Mesodermal cell (in vitro differentiated cells): ENCODE results near the gene UROC1.

Source experiments
- H3K27ac ChIP-seq: 2 replicates; pipeline ENCODE4 v1.7.0; 2013; ENCODE audit warnings: mild to moderate bottlenecking, low read depth, low read length, moderate library complexity; ENCODE audit not compliant: severe bottlenecking
- H3K36me3 ChIP-seq: 2 replicates; pipeline ENCODE4 v1.7.1; 2013; ENCODE audit warnings: mild to moderate bottlenecking, low read length, moderate library complexity; ENCODE audit not compliant: control insufficient read depth, insufficient read depth
- H3K4me1 ChIP-seq: one replicate; pipeline ENCODE4 v1.7.1; 2013; ENCODE audit warnings: mild to moderate bottlenecking, low read length; ENCODE audit not compliant: insufficient read depth, control insufficient read depth, poor library complexity, severe bottlenecking
- H3K4me3 ChIP-seq: 2 replicates; pipeline ENCODE4 v1.7.0; 2013; ENCODE audit warnings: low read length, control low read depth, mild to moderate bottlenecking; ENCODE audit not compliant: insufficient read depth, poor library complexity, severe bottlenecking; ENCODE audit errors: extremely low read depth
- H3K9me3 ChIP-seq: 2 replicates; pipeline ENCODE4 v1.7.1; 2013; ENCODE audit warnings: mild to moderate bottlenecking, low read length, moderate library complexity; ENCODE audit not compliant: control insufficient read depth
- WGBS, 2 experiments: methylation state at CpG; one replicate each; pipeline ENCODE4 v1.1.5; 2013; ENCODE audit warnings: missing lambda C conversion rate in 2 of 2; ENCODE audit not compliant: insufficient coverage in 2 of 2; 5-methylcytosine and 5-hydroxymethylcytosine counted together

Gene UROC1

DNA sequence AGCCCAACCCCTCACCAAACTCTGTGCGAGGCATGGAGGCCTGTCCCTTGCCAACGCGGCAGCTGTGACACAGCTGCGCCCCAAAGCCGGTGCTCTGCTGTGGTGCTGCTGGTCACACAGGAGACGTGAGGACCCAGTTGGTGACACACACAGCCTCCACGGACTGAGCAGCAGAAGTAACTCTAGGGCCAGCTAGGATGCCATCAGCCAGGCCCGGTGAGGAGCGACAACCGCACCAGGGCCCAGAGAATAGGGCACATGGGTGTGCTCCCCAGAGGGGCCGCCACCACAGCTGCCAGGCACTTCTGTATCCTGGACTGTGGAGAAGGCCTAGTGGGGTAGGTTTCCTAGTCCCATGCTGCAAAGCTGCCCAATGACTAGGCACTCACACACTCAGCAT, 52.6 kb downstream of the UROC1 start:
- Histone ChIP-seq H3K4me3 (no peak overlapping the region), H3K9me3 (no peaks in the 10 kb centered on the region), H3K27ac (no peak overlapping the region), H3K36me3 (peaks cover 97% of the 10 kb centered on the region), H3K4me1 (no peaks in the 10 kb centered on the region)
- 98 to 99% methylated on average over 9 to 11 of the region's 11 CpGs for WGBS, 2 experiments

GRCh38 chr3:126464494-126464893, 53.1 kb downstream of the UROC1 start:
- Histone ChIP-seq H3K9me3 (no peaks in the 10 kb centered on the region), H3K4me1 (no peaks in the 10 kb centered on the region), H3K36me3 (peaks cover 97% of the 10 kb centered on the region), H3K27ac (no peak overlapping the region), H3K4me3 (no peak overlapping the region)
- WGBS, 2 experiments: 75 to 95% methylated on average over 2 to 3 of the region's 4 CpGs

- Histone ChIP-seq H3K9me3 (no peaks in the 10 kb centered on the region), H3K4me1 (no peaks in the 10 kb centered on the region), H3K36me3 (peaks cover 97% of the 10 kb centered on the region), H3K27ac (no peak overlapping the region), H3K4me3 (no peak overlapping the region)
- WGBS, 2 experiments: 97 to 100% methylated on average over 2 to 4 of the region's 4 CpGs
Observed at GRCh38 chr3:126464093-126464492, 53.5 kb downstream of the UROC1 start.

- WGBS, 2 experiments: 90 to 100% methylated on average over 1 of the region's 2 CpGs
- H3K27ac ChIP-seq: no peak overlapping the region
- H3K36me3 ChIP-seq: peaks cover 97% of the 10 kb centered on the region
- H3K4me1 ChIP-seq: no peaks in the 10 kb centered on the region
- H3K4me3 ChIP-seq: no peak overlapping the region
- H3K9me3 ChIP-seq: no peaks in the 10 kb centered on the region
Observed at GRCh38 chr3:126463521-126463920, 54.1 kb downstream of the UROC1 start.

- H3K9me3 ChIP-seq: no peaks in the 10 kb centered on the region
- H3K36me3 ChIP-seq: peaks cover 95% of the 10 kb centered on the region
- 95 to 96% methylated on average over 15 to 16 of the region's 17 CpGs for WGBS, 2 experiments
- no peaks in the 10 kb centered on the region for H3K4me1 ChIP-seq
- H3K4me3 ChIP-seq: no peak overlapping the region
- no peak overlapping the region for H3K27ac ChIP-seq
Observed at GRCh38 chr3:126461450-126462070, 56.0 kb downstream of the UROC1 start.

DNA sequence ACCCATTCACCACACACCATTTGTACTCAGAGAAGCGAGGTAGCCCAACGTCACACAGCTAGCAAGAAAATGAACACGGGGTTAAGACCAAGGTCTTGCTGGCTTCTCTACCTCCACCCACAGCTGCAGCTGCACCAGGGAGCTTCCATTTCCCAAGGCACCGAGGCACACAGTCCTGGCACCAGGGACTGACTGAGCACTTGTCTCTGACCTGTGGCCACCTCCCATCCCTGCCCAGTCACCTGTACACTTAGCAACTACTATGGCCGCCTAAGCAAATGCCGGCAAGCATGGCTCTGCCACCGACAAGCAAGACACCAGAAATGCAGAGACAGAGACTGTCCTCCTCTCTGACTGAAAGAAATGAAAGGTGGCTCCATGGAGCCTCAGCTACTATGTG, 57.2 kb downstream of the UROC1 start:
- 90 to 92% methylated on average over 7 of the region's 7 CpGs for WGBS, 2 experiments
- H3K27ac ChIP-seq: no peak overlapping the region
- no peaks in the 10 kb centered on the region for H3K4me1 ChIP-seq
- H3K4me3 ChIP-seq: no peak overlapping the region
- peaks cover 92% of the 10 kb centered on the region for H3K36me3 ChIP-seq
- H3K9me3 ChIP-seq: no peaks in the 10 kb centered on the region

GRCh38 chr3:126459763-126460127, 57.8 kb downstream of the UROC1 start:
- Histone ChIP-seq H3K27ac (no peak overlapping the region), H3K9me3 (no peaks in the 10 kb centered on the region), H3K4me1 (no peaks in the 10 kb centered on the region), H3K4me3 (no peak overlapping the region), H3K36me3 (peaks cover 92% of the 10 kb centered on the region)
- 94 to 99% methylated on average over 9 of the region's 9 CpGs for WGBS, 2 experiments

- Histone ChIP-seq H3K36me3 (peaks cover 92% of the 10 kb centered on the region), H3K9me3 (no peaks in the 10 kb centered on the region), H3K4me3 (no peak overlapping the region), H3K4me1 (no peaks in the 10 kb centered on the region), H3K27ac (no peak overlapping the region)
- WGBS, 2 experiments: 96 to 100% methylated on average over 5 to 6 of the region's 7 CpGs
Observed at GRCh38 chr3:126459111-126459762, 58.3 kb downstream of the UROC1 start.

DNA sequence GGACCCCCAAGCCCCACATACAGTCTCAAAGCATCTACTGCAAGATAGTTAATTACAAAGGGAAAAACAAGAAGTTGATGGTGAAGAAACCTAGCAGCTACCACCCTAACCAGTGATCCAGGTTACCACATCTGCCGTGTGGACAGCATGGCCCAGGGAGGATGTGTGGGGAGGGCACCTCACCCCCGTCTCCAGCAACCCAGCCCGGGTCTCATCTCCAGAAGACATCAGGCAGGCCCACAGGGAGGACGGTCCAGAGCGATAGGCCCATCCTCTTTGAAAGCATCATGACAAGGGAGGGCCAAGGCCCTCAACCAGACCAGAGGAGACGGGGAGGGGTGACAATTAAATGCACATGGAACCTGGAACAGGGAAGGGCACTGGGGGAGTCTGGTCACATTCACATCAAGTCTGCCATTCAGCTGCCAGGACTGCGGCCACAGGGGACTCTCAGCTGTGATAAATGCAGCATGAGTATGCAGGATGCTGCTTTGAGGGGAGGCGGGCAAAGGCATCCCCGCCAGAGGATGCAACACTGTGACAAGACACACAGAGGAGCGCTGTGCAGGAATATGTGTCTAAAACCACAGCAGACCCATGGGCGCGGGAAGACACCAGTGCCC, 60.7 kb downstream of the UROC1 start:
- H3K9me3 ChIP-seq: no peaks in the 10 kb centered on the region
- H3K4me3 ChIP-seq: no peak overlapping the region
- no peaks in the 10 kb centered on the region for H3K4me1 ChIP-seq
- no peak overlapping the region for H3K27ac ChIP-seq
- 89 to 91% methylated on average over 11 of the region's 12 CpGs for WGBS, 2 experiments
- H3K36me3 ChIP-seq: peaks cover 88% of the 10 kb centered on the region

- Histone ChIP-seq H3K36me3 (peaks cover 88% of the 10 kb centered on the region), H3K27ac (no peak overlapping the region)
- WGBS, 2 experiments: 62 to 82% methylated on average over 1 to 3 of the region's 4 CpGs
Observed at GRCh38 chr3:126456211-126456610, 61.4 kb downstream of the UROC1 start.

More at GRCh38 chr3:126456211-126456610, 61.4 kb downstream of the UROC1 start:
- Histone ChIP-seq H3K4me1 (no peaks in the 10 kb centered on the region), H3K9me3 (no peaks in the 10 kb centered on the region), H3K4me3 (no peak overlapping the region)
